ENCODE data around the gene ABHD18.
"Not testable (repeated sequence)": the region's sequence is repeated elsewhere in the genome, so short reads cannot be mapped to it uniquely, and the experiment has no call there.

GRCh38 chr4:127931836-127932235, 33.4 kb upstream of the ABHD18 start:
- TF ChIP-seq, protein P1, sequence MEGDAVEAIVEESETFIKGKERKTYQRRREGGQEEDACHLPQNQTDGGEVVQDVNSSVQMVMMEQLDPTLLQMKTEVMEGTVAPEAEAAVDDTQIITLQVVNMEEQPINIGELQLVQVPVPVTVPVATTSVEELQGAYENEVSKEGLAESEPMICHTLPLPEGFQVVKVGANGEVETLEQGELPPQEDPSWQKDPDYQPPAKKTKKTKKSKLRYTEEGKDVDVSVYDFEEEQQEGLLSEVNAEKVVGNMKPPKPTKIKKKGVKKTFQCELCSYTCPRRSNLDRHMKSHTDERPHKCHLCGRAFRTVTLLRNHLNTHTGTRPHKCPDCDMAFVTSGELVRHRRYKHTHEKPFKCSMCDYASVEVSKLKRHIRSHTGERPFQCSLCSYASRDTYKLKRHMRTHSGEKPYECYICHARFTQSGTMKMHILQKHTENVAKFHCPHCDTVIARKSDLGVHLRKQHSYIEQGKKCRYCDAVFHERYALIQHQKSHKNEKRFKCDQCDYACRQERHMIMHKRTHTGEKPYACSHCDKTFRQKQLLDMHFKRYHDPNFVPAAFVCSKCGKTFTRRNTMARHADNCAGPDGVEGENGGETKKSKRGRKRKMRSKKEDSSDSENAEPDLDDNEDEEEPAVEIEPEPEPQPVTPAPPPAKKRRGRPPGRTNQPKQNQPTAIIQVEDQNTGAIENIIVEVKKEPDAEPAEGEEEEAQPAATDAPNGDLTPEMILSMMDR (IDR thresholded peaks at IDR 0.05; ENCODE audit: poor library complexity), result not testable (repeated sequence)
- TF ChIP-seq EZH2phosphoT487 (IDR thresholded peaks at IDR 0.05; ENCODE audit: low read depth, severe bottlenecking, unreplicated experiment), result not testable (repeated sequence)
